Measurements from ENCODE around the gene SLC38A8.

- TF ChIP-seq MXI1 (conservative IDR thresholded peaks at IDR 0.05; ENCODE audit: poor library complexity, severe bottlenecking): no peak
- no peak for TF ChIP-seq CTCF (IDR thresholded peaks at IDR 0.05; ENCODE audit: poor library complexity, severe bottlenecking)
- TF ChIP-seq EP300 (conservative IDR thresholded peaks at IDR 0.05; ENCODE audit: poor library complexity, severe bottlenecking): no peak
- no peak for TF ChIP-seq REST (IDR thresholded peaks at IDR 0.05; ENCODE audit: borderline replicate concordance)
- TF ChIP-seq RAD21 (conservative IDR thresholded peaks at IDR 0.05): no peak
- TF ChIP-seq TAF1 (IDR thresholded peaks at IDR 0.05; ENCODE audit: low read depth): no peak
Observed at GRCh38 chr16:84029297-84030047, 13.1 kb downstream of the SLC38A8 start.
